NCI-H1417 treated with DMSO at 0.1 percent for 48 hours (cell line): ENCODE results near the gene PPIL6.

Experiments used
- DNase-seq: peaks from one replicate; lab custom pipeline; 2025; lab: John Stamatoyannopoulos, UW

Gene PPIL6

GRCh38 chr6:109449064-109449794, 8.8 kb upstream of the PPIL6 start:
- DNase-seq = no peak

- no peak for DNase-seq
These were observed 8.2 kb upstream of the PPIL6 start for GRCh38 chr6:109448615-109449014.

GRCh38 chr6:109447878-109448555, 7.6 kb upstream of the PPIL6 start:
- DNase-seq = no peak

- no peak for DNase-seq
These were observed 6.7 kb upstream of the PPIL6 start for GRCh38 chr6:109447087-109447486.

GRCh38 chr6:109446541-109446940, 6.1 kb upstream of the PPIL6 start:
- no peak for DNase-seq

- DNase-seq = no peak
These were observed 5.6 kb upstream of the PPIL6 start for GRCh38 chr6:109446072-109446471.

- no peak for DNase-seq
These were observed 5.0 kb upstream of the PPIL6 start for GRCh38 chr6:109445382-109445781.

- no peak for DNase-seq
These were observed 3.1 kb upstream of the PPIL6 start for GRCh38 chr6:109443425-109443950.

- DNase-seq = no peak
These were observed 2.0 kb upstream of the PPIL6 start for GRCh38 chr6:109442393-109442924.

- no peak for DNase-seq
These were observed 815 bp upstream of the PPIL6 start for GRCh38 chr6:109441069-109441816.

GRCh38 chr6:109436041-109436440, 4.4 kb downstream of the PPIL6 start:
- no peak for DNase-seq

GRCh38 chr6:109434456-109434855, 6.0 kb downstream of the PPIL6 start:
- no peak for DNase-seq

- DNase-seq = no peak
These were observed 10.9 kb downstream of the PPIL6 start for GRCh38 chr6:109429496-109429895.

- no peak for DNase-seq
These were observed 11.4 kb downstream of the PPIL6 start for GRCh38 chr6:109428889-109429477.

GRCh38 chr6:109424946-109425345, 15.5 kb downstream of the PPIL6 start:
- DNase-seq = no peak

- DNase-seq = no peak
These were observed 19.2 kb downstream of the PPIL6 start for GRCh38 chr6:109421184-109421583.

- DNase-seq = no peak
These were observed 19.7 kb downstream of the PPIL6 start for GRCh38 chr6:109420751-109421150.

GRCh38 chr6:109417646-109418045, 22.8 kb downstream of the PPIL6 start:
- DNase-seq = no peak

- no peak for DNase-seq
These were observed 29.4 kb downstream of the PPIL6 start for GRCh38 chr6:109411034-109411433.

- DNase-seq = no peak
These were observed 34.2 kb downstream of the PPIL6 start for GRCh38 chr6:109406196-109406595.

- DNase-seq = no peak
These were observed 43.4 kb downstream of the PPIL6 start for GRCh38 chr6:109397020-109397419.
